HL-60 (cell line): ENCODE results near the gene PRSS22.
A peak's percentile ranks its signal among the peaks of the same experiment; 100 is the strongest.

Experiments used
- DNase-seq, 2 experiments: peaks; one replicate each; pipeline ENCODE4 v3.0.0-alpha.2; 2010 to 2020; ENCODE audit warnings: low read depth in 1 of 2, low spot score in 1 of 2
- H3K27ac ChIP-seq: fragments of 250-450 bp; sonication (Bioruptor Pico); replicated peaks from 2 replicates; pipeline ENCODE4 v1.5.1; 2020; ENCODE audit warnings: mild to moderate bottlenecking, moderate library complexity
- H3K27me3 ChIP-seq: fragments of 250-450 bp; sonication (Bioruptor Pico); 2 replicates; pipeline ENCODE4 v1.5.1; 2021; ENCODE audit warnings: mild to moderate bottlenecking, moderate library complexity; ENCODE audit not compliant: insufficient read depth, poor library complexity, severe bottlenecking
- H3K4me3 ChIP-seq: replicated peaks from 2 replicates; pipeline ENCODE4 v1.5.1; 2011; ENCODE audit warnings: mild to moderate bottlenecking, control low read depth, low read length; ENCODE audit not compliant: insufficient read depth
- CTCF ChIP-seq: IDR thresholded peaks from one replicate; pipeline ENCODE4 v1.5.1; 2011; ENCODE audit warnings: low read length, control low read depth, inconsistent platforms; ENCODE audit not compliant: insufficient read depth
- GABPA ChIP-seq: IDR thresholded peaks from 2 replicates; pipeline ENCODE4 v1.6.1; 2012; ENCODE audit warnings: low read depth
- POLR2AphosphoS5 ChIP-seq: IDR thresholded peaks from 2 replicates; pipeline ENCODE4 v1.6.1; 2012; ENCODE audit warnings: low read depth
- REST ChIP-seq: IDR thresholded peaks from 2 replicates; pipeline ENCODE4 v1.6.1; 2012; ENCODE audit warnings: low read depth; ENCODE audit not compliant: insufficient replicate concordance
- SPI1 ChIP-seq: IDR thresholded peaks from 2 replicates; pipeline ENCODE4 v1.6.1; 2012; ENCODE audit warnings: low read depth, mild to moderate bottlenecking, borderline replicate concordance

Gene PRSS22

GRCh38 chr16:2827831-2828520 is 30.0 kb downstream of the PRSS22 start:
- Histone ChIP-seq H3K27me3 (no peaks in the 10 kb centered on the region), H3K27ac (no peak overlapping the region), H3K4me3 (no peak overlapping the region)
- TF ChIP-seq REST (peak; percentile 88), POLR2AphosphoS5 (no peak), SPI1 (no peak)
- DNase-seq, result no peak

DNA sequence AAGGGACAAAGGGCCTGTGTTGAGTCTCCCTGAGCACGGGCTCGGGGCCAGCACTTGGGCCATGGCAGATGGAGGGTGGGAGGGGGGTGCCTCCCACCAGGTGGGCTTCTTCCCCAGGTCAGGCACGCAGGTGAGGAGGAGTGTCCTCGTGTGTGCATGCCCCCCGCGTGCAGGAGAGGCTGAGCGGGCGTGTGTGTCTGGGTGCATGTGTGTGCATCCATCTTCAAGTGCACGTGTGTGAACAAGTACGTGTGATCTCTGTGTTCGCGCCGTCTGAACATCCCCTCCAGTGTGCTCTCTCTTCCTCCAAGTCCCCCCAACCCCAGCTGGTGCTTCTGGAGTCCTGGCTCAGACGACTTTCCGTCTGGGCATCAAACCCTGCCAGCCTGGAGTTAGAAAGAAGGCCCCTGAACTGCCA is 30.6 kb downstream of the PRSS22 start:
- H3K27me3 ChIP-seq, result no peaks in the 10 kb centered on the region
- TF ChIP-seq GABPA (no peak), POLR2AphosphoS5 (no peak), REST (no peak), CTCF (no peak), SPI1 (no peak)
- no peak overlapping the region for H3K4me3 ChIP-seq
- H3K27ac ChIP-seq, result no peak overlapping the region
- DNase-seq, result no peak

- H3K27ac ChIP-seq, result no peak overlapping the region
- DNase-seq, result no peak
Observed at GRCh38 chr16:2826591-2827373, 31.2 kb downstream of the PRSS22 start.

More at GRCh38 chr16:2826591-2827373, 31.2 kb downstream of the PRSS22 start:
- Histone ChIP-seq H3K4me3 (no peak overlapping the region), H3K27me3 (no peaks in the 10 kb centered on the region)
- TF ChIP-seq POLR2AphosphoS5 (no peak), SPI1 (no peak), REST (no peak), CTCF (no peak), GABPA (no peak)
